Natural killer cell treated with Interleukin-12 subunit alpha and Interleukin-12 subunit beta and Interleukin-15 and Interleukin-18, amount 100 ng/mL, for 72 hours (primary cell): ENCODE data around the gene ELAVL1. TPM values are rescaled to one million over a fixed set of nuclear protein-coding genes. Genes with fewer than 3 reads are reported as not detected.
A peak's percentile ranks its signal among the peaks of the same experiment; 100 is the strongest.

Experiments used
- ATAC-seq, 2 donors: fragments of 150-1000 bp; cut with Tn5 transposase in 1 of 2; sonication (Bioruptor Pico), chemical (Tn5 transposase) in 1 of 2; 2 replicates each; pipeline ENCODE4 v1.10.0; 2021
- DNase-seq: peaks from one replicate; pipeline ENCODE4 v3.0.0; 2022; ENCODE audit warnings: low spot score
- H3K27ac Mint-ChIP-seq, 2 donors: 1 replicate in 1 of 2; 2 replicates in 1 of 2; pipeline ENCODE4 v1.8.0; 2022; ENCODE audit warnings: mixed read lengths in 2 of 2, mild to moderate bottlenecking in 1 of 2, moderate library complexity in 1 of 2
- H3K27me3 Mint-ChIP-seq, 2 donors: 1 replicate in 1 of 2; 2 replicates in 1 of 2; pipeline ENCODE4 v1.8.0; 2022; ENCODE audit warnings: mixed read lengths in 2 of 2
- H3K36me3 Mint-ChIP-seq: one replicate; pipeline ENCODE4 v1.8.0; 2022; ENCODE audit warnings: mixed read lengths
- H3K4me1 Mint-ChIP-seq, 2 donors: 1 replicate in 1 of 2; 2 replicates in 1 of 2; pipeline ENCODE4 v1.8.0; 2022; ENCODE audit warnings: low read depth in 2 of 2, mixed read lengths in 2 of 2, mild to moderate bottlenecking in 1 of 2
- H3K4me3 Mint-ChIP-seq: one replicate; pipeline ENCODE4 v1.8.0; 2022; ENCODE audit warnings: mixed read lengths
- H3K9me3 Mint-ChIP-seq: 2 replicates; pipeline ENCODE4 v1.8.0; 2022; ENCODE audit warnings: mixed read lengths
- total RNA-seq, 2 donors: library from RNA; stranded (reverse); gene quantifications; one replicate each; pipeline ENCODE4 v1.2.3, GENCODE V29; 2022

The ELAVL1 gene
- total RNA-seq, 2 donors from 2014 or later, result 124 to 137 TPM

DNA sequence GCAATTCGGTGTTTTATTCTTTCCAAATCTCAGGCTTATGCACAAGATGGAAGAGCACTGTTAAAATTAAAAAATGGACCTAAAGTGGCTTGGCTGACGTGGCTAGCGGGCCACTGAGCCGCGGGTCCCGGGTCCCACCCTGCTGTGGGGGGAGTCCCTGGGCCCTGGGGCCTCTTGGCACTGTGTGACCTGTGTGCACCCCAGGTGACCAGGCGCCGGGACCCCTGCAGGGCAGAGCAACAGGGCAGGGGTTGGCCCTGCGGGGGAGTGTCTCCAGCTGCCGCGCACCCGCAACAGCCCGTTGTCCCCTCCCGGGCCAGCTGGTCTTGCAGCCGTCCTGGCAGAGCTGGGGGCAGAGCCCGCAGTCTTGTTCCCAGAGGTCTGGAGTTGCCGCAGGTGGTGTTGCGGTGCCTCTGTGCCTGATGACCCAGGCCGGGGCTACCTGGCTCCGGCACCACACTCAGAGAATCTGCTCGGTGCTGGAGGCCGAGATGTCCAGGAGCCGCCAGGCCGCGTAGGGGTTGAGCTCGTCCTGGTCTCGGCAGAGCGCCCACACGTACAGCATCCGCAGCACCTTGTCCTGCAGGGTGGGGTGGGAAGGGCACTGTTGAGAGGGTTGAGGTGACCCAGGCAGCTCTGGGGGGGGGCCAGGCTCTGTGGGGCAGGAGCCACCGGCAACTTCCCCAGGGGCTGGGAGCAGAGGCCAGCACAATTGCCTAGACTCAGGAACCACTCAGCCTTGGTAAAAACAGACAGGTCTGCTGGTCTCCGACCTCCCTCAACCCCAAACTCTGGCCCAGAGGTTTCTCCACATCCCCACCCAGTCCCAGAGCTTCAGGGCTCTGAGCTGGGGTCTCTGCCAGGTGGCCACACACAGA lies 78.5 kb downstream of the ELAVL1 start:
- H3K27ac Mint-ChIP-seq, result no peak overlapping the region
- no peak for DNase-seq

DNA sequence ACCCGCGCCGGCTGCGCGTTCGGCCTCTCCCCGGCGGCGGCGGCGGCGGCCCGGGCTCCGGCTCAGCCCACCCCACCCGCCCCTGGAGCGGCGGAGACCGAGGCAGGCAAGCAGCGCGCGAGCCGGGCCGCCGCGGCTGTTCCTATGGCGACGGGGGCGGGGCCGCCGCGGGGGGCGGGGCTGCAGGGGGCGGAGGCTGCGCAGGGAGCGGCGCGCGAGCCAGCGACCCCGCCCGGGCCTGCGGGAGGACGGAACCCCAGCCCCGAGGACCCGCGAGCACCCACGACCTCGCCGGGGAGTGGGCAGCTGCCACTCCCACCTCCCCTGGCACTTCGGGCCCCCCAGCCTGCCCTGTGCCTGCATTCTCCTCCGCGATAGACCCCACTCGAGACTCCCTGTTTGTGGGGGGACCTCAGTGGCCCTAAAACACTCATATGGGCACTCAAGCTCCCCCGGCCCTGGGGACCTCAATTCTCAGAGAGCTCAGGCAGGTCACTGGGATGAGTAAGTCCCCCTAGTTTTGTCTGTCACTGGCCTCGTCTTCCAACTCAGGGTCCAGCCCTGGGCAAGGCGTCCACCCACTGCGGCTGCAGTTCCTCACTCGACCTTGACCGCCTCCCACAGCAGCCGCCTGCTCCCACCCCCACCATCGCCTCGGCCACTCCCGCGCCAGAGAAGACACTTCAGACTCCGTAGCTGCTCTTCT lies 79.3 kb downstream of the ELAVL1 start, which contains the start of gene CTXN1:
Gene CTXN1 (minus strand): TSS at position 115 of the 706 bp plus-strand sequence. CDS start 597 bp downstream, outside the sequence.
- Mint-ChIP-seq H3K9me3 (no peaks in the 10 kb centered on the region), H3K4me3 (peak within 1 kb of the TSS; percentile 77), H3K36me3 (no peaks in the 10 kb centered on the region), H3K27me3 (no peaks in the 10 kb centered on the region), H3K27ac (no peak within 1 kb of the TSS), H3K4me1 (peaks cover 0 to 12% of the 10 kb centered on the region in 2 donors)
- peak; percentile 69 to 80 for ATAC-seq
- no peak for DNase-seq

More for the DNA sequence above, 78.5 kb downstream of the ELAVL1 start:
- Mint-ChIP-seq H3K27me3 (no peaks in the 10 kb centered on the region), H3K4me3 (peak overlapping the region; percentile 62), H3K9me3 (no peaks in the 10 kb centered on the region), H3K36me3 (no peaks in the 10 kb centered on the region), H3K4me1 (peaks cover 0 to 12% of the 10 kb centered on the region in 2 donors)
- no peak for ATAC-seq

DNA sequence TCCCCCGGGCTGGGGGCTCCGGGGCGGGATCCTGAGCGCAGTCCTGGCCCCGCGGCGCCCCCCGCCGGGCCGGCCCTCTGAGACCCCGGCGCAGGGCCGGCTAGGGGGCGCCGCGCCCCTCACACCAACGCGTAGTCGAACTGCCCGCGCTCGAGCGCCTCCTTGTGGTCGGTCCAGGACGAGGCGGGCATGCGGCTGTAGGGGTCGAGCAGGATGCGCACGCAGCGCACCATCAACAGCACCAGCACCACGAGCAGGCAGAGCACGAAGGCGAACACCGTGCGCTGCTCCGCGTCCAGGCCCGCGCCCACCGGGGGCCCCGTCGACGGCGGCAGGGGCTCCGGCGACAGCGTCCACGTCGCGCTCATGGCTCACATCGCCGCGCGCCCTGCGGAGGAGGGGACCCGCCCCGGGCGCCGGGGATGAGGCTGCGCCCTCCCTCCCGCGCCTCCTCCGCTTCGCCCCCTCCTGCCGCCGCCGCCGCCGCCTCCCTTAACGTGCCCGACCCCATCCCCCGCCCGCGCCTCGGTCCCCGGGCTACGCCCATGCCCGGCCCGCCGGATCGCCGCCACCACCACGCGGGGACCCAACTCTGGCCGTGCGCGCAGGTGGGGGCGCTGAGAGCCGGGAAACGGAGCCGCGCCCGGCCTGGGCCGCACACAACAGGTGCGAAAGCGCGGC lies 80.1 kb downstream of the ELAVL1 start:
- Mint-ChIP-seq H3K4me3 (peak overlapping the region; percentile 77), H3K27me3 (no peaks in the 10 kb centered on the region), H3K27ac (no peak overlapping the region), H3K36me3 (no peaks in the 10 kb centered on the region), H3K9me3 (no peaks in the 10 kb centered on the region), H3K4me1 (peaks cover 0 to 16% of the 10 kb centered on the region in 2 donors)
- DNase-seq (peak; percentile 82), ATAC-seq (peak; percentile 5 to 35)

DNA sequence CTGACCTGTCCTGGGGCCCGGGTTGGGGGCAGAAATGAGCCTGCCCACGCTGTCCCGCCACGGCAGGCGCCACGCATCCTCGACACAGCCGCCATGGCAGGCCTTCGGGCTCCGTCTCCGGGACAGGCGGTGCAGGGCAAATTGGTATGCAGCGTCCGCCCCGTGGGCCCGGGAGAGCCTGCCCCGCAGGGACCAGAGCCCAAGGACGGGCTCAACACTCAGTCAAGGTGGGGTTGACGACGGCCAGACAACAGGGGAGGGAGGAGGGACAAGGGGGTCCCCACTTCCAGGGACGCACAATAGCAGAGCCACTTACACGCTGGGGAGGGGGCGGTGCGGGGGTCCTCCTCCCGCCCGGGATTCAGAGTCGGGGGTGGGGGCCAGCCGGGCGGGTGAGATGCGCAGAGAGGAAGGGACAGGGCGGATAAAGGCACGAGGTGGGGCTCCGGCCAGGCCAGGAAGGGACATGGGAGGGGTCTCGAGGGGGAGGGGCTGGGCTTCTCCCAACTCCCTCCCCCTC lies 80.7 kb downstream of the ELAVL1 start:
- Mint-ChIP-seq H3K36me3 (no peaks in the 10 kb centered on the region), H3K27ac (no peak overlapping the region), H3K27me3 (peaks cover 2 to 3% of the 10 kb centered on the region in 2 donors), H3K4me3 (no peak overlapping the region), H3K9me3 (no peaks in the 10 kb centered on the region), H3K4me1 (peaks cover 5 to 21% of the 10 kb centered on the region in 2 donors)
- no peak for DNase-seq
- no peak for ATAC-seq

DNA sequence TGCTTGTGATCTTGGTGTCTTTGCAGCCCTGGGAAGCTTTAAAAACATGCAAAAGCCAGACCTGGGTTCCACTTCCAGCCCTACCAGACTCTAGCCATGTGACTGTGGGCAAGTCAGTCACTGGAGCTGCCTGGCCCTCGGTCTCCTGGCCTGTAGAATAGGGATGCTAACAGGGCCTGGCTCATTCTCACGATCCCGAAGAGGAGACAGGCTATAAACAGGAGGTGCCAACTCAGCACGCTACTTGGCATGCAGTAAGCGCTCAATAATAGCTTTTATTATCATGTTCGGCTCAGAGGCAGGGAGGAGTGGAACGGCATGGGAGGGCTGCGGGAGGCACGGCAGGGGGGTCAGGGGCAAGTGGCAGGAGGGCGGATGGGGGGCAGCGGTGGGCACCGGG lies 81.2 kb downstream of the ELAVL1 start:
- Mint-ChIP-seq H3K36me3 (no peaks in the 10 kb centered on the region), H3K4me1 (peaks cover 9 to 23% of the 10 kb centered on the region in 2 donors), H3K27me3 (peaks cover 4 to 6% of the 10 kb centered on the region in 2 donors), H3K27ac (no peak overlapping the region), H3K4me3 (peak overlapping the region; percentile 44), H3K9me3 (no peaks in the 10 kb centered on the region)
- ATAC-seq (no peak), DNase-seq (no peak)

DNA sequence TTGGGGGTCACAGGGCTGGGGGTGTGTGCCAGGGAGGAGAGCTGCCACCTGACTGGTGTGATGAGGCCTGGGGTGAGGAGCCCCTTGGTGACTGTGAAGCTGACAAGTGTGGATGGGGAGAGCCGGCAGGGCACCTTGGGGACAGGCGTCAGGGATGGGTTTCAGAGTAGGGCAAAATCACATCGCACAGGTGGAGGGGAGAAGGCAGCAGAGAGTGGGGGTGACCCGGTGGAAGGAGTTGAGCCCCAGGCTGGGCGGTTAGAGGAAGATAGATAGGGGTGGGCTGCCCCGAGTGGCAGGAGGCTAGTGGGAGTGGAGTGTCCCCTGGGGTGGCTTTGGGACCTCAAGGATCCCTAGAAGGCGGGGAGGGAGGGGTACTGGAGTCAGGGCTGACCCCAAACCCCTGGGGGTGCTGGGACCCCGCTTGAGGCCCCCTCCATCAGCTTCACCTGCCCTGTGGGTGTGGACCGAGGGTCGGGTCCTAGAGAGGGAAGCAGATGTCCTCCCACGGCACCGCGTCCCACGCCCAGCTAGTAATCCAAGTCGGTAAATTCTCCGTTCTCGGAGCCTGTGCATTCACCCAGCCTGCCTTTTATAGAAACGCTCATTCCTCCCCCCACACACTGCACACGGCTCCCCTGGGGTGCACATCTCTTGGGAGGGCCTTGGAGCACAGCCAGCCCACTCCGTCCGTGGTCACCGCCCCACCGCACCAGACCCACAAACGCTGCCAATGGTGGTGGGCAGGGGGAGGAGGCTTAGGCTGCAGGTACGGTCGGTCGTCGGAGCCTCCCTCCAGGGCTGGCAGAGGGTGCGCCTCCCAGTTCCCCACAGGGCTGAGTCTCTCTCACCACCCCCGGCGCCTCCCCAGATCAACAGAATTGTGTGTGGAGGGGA lies 81.9 kb downstream of the ELAVL1 start:
- H3K27ac Mint-ChIP-seq, result no peak overlapping the region
- H3K4me1 Mint-ChIP-seq, result peaks cover 9 to 18% of the 10 kb centered on the region in 2 donors
- peaks cover 4 to 6% of the 10 kb centered on the region in 2 donors for H3K27me3 Mint-ChIP-seq
- no peak for DNase-seq
- H3K36me3 Mint-ChIP-seq, result no peaks in the 10 kb centered on the region
- no peak for ATAC-seq
- H3K9me3 Mint-ChIP-seq, result no peaks in the 10 kb centered on the region
- peak overlapping the region; percentile 37 for H3K4me3 Mint-ChIP-seq

DNA sequence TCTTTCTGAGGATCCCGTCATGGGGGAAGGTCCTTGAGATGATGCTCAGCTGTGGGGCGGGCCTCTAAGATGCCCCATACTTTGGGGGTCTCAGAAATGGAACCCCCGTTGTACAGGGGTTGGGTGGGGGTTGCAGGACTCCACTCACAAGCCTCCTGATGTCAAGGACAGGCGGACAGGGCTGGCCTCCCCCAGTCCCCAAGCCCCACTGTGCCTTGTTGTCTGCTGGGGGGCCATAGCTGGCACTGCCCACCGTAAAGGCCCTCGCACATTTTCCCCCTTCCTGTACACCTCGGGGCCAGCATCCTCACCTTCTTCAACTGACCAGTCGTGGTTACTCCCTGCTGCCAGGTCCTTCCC lies 82.6 kb downstream of the ELAVL1 start:
- H3K36me3 Mint-ChIP-seq, result no peaks in the 10 kb centered on the region
- H3K4me3 Mint-ChIP-seq, result peak overlapping the region; percentile 37
- H3K27ac Mint-ChIP-seq, result no peak overlapping the region
- no peak for ATAC-seq
- peaks cover 6% of the 10 kb centered on the region in 2 donors for H3K27me3 Mint-ChIP-seq
- H3K9me3 Mint-ChIP-seq, result no peaks in the 10 kb centered on the region
- no peak for DNase-seq
- peaks cover 14 to 21% of the 10 kb centered on the region in 2 donors for H3K4me1 Mint-ChIP-seq

DNA sequence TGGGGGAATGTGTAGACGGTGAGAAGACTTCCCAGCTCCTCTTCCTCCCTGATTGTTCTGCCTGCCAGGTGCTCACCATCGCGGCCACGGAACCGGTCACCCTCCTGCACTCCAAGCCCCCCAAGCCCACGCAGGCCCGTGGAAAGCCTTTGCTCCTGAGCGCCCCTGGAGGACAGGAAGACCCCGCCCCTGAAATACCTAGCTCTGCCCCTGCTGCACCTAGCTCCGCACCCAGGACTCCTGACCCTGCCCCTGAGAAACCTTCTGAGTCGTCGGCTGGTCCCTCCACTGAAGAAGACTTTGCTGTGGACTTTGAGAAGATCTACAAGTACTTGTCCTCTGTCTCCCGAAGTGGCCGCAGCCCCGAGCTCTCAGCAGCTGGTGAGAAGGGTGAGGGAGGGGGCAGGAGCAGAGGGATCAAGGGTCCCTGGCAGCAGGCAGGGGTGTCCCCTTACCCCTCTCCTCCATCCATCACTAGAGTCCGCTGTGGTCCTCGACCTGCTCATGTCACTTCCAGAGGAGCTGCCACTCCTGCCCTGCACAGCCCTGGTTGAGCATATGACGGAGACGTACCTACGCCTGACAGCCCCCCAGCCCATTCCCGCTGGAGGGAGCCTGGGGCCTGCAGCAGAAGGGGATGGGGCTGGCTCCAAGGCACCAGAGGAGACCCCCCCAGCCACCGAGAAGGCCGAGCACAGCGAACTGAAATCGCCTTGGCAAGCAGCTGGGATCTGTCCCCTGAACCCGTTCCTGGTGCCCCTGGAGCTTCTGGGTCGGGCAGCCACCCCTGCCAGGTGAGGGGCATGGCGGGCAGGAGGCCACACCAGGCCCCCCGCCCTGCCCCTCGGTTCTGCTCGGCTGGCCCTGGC lies 83.2 kb downstream of the ELAVL1 start:
- Mint-ChIP-seq H3K9me3 (no peaks in the 10 kb centered on the region), H3K36me3 (no peaks in the 10 kb centered on the region), H3K4me1 (peaks cover 14 to 22% of the 10 kb centered on the region in 2 donors), H3K27me3 (peaks cover 6 to 7% of the 10 kb centered on the region in 2 donors), H3K27ac (no peak overlapping the region), H3K4me3 (peak overlapping the region; percentile 62)
- no peak for ATAC-seq
- no peak for DNase-seq

DNA sequence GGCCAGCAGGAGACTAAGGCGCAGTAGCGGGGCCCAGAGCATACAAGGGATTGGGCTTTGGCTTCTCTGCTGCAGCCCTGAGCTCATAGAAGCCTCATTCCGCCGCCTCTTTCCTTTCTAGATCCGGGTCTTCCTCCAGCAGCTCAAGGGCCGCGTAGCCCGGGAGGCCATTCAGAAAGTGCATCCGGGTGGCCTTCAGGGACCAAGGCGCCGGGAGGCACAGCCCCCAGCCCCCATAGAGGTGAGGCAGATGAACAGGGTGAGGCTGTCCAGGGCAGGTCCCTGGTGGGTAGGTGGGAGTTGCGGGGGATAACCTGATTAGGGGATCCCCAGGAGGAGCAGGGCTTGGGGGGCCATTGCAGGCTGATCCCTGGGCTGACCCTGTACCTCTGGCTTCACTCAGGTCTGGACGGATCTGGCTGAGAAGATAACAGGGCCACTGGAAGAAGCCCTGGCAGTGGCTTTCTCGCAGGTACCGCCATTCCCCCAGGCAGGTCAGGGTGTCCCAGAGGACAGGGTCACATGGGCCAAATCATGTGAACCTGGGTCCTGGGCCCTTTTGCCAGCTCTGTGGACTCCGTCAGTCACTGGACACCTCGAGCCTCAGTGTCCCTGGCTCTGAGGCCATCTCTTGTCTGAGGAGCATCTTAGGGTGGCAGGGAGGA lies 84.0 kb downstream of the ELAVL1 start:
- Mint-ChIP-seq H3K4me3 (peak overlapping the region; percentile 87), H3K36me3 (no peaks in the 10 kb centered on the region), H3K9me3 (no peaks in the 10 kb centered on the region), H3K27ac (peak overlapping the region; percentile 60 to 92), H3K4me1 (peaks cover 14 to 19% of the 10 kb centered on the region in 2 donors), H3K27me3 (peaks cover 6 to 7% of the 10 kb centered on the region in 2 donors)
- ATAC-seq (no peak), DNase-seq (no peak)

DNA sequence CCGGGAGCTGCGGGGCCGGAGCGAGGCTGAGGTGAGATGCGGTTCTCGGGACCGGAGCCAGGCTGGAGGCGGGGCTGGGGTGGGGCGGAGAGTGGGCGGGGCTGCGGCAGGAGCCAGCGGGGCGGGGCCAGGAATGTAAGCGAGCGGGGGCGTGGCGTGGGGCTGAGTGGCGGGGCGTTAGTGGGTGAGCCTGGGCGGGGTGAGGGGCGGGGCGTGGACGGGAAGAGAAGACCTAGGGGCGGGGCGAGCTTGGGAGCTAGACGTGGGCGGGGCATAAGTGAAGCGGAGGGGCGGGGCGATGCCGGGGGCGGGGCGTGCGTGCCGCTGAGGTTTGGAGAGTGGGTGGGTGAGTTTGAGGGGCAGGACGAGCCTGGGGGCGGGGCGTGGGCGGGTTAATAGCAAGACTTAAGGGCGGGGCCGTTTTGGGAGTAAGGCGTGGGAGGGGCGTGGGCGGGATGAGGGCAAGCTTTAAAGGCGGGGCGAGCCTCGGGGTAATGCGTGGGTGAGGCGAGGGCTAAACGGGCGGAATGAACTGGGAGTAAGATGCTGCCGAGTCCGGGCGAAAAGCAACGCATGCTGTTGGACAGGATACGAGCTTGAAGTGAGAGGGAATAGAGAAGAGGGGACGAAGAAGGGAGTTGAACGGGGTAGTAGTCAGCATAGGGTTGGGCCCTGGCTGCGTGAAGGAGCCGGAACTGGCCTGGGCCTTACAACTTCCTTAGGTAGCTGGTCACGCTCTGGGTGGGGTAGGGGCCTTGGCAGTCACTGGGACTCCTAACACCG lies 84.7 kb downstream of the ELAVL1 start:
- DNase-seq, result peak; percentile 99
- H3K4me3 Mint-ChIP-seq, result peak overlapping the region; percentile 87
- H3K4me1 Mint-ChIP-seq, result peaks cover 14 to 16% of the 10 kb centered on the region in 2 donors
- no peaks in the 10 kb centered on the region for H3K36me3 Mint-ChIP-seq
- peak; percentile 82 to 92 for ATAC-seq
- peaks cover 6 to 7% of the 10 kb centered on the region in 2 donors for H3K27me3 Mint-ChIP-seq
- no peaks in the 10 kb centered on the region for H3K9me3 Mint-ChIP-seq
- peak overlapping the region; percentile 69 to 92 for H3K27ac Mint-ChIP-seq
